ENCODE data around the gene BRCA2. TPM values are rescaled to one million over a fixed set of nuclear protein-coding genes. Genes with fewer than 3 reads are reported as not detected.

Gene BRCA2
- total RNA-seq, 2 experiments from 2014 or later, result 24.9 to 27.2 TPM

DNA sequence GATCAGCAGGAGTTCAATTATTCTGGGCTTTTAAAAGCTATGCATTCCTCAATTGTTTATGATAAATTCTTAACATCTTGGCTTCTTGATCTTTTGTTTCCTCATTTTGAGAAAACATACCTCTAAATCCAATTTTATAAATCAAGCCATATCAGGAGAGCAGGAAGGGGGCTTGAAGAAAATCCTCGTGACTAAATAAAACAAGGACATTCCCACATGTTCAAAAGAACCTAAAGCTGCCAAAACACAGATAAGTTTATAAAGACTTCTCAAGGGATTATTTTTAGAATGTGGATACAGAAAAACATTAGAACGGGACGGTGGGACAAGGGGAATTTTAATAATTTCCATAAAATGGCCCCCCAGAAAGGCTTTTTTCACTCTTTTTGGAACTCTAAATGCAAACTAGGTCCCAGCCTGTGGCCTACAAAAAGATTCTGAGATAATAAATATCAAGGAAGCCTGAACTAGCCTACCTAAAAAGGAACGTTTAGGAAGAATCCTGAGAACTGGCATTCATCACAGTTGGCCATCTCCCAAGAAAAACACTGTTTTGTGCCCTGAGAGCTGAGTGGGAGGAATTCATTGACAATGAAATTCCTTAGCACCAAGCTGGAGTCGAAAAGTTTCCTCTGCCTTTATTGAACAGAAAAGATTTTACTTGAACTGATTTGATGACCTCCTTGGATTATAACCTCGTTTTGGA lies 30.2 kb upstream of the BRCA2 start:
- Mint-ChIP-seq H3K36me3 (ENCODE audit: low read depth) (no peaks in the 10 kb centered on the region), H3K4me3 (no peak overlapping the region), H3K9me3 (no peaks in the 10 kb centered on the region), H3K27ac (no peak overlapping the region), H3K27me3 (no peaks in the 10 kb centered on the region), H3K4me1 (ENCODE audit: low read depth) (no peaks in the 10 kb centered on the region)
- no peak for TF ChIP-seq CTCF (IDR thresholded peaks at IDR 0.05)
- ChIA-PET CTCF (interaction anchor here (0.6 to 2.0 kb wide), 5 partner anchors 15 to 375 kb away, joined by 3 to 4 read pairs (median 3); no protein-coding TSS in a partner anchor), POLR2A (no interaction called here)
- intact Hi-C loops (cut with micrococcal nuclease), result no loop called here
- ATAC-seq (no peak), DNase-seq (no peak)

- no peaks in the 10 kb centered on the region for H3K4me1 Mint-ChIP-seq (ENCODE audit: low read depth)
- H3K27ac Mint-ChIP-seq, result no peak overlapping the region
- no peaks in the 10 kb centered on the region for H3K36me3 Mint-ChIP-seq (ENCODE audit: low read depth)
- H3K4me3 Mint-ChIP-seq, result no peak overlapping the region
- DNase-seq, result no peak
- ChIA-PET POLR2A (no interaction called here), CTCF (interaction anchor here (0.6 to 2.0 kb wide), 3 partner anchors 24 to 376 kb away, joined by 3 to 4 read pairs (median 3); no protein-coding TSS in a partner anchor)
- no peaks in the 10 kb centered on the region for H3K9me3 Mint-ChIP-seq
- ATAC-seq, result no peak
- TF ChIP-seq CTCF (IDR thresholded peaks at IDR 0.05), result no peak
- H3K27me3 Mint-ChIP-seq, result no peaks in the 10 kb centered on the region
- intact Hi-C loops (cut with micrococcal nuclease), result no loop called here
Observed at GRCh38 chr13:32285633-32285965, 29.7 kb upstream of the BRCA2 start.

DNA sequence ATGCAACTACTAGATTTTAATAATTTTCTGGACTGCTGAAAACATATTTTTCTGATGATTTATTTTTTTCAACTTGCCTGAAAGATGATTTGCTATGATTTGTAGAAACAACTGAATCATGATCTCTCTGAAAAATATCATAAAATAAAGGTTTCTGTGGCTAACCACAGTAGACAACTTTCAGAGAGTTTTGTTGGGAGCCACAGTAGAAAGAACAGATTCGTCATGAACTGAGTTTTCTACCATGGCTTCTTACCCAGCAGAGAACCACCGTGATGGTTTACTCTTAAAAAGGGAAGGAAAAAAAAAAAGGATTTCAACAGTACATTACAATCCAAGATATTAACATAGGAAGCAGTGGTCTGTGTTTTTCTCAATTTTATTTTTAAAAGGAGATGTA lies 18.1 kb upstream of the BRCA2 start:
- no peaks in the 10 kb centered on the region for H3K36me3 Mint-ChIP-seq (ENCODE audit: low read depth)
- POLR2A ChIA-PET, result no interaction called here
- DNase-seq (no peak), ATAC-seq (peak; percentile 55)
- CTCF ChIA-PET, result interaction anchor here (1.4 kb wide), 1 partner anchor 50 kb away, joined by 3 read pairs; no protein-coding TSS in a partner anchor
- intact Hi-C loops (cut with micrococcal nuclease), result no loop called here
- no peak overlapping the region for H3K4me3 Mint-ChIP-seq
- H3K9me3 Mint-ChIP-seq, result no peaks in the 10 kb centered on the region
- H3K4me1 Mint-ChIP-seq (ENCODE audit: low read depth), result peaks cover 9% of the 10 kb centered on the region
- no peak overlapping the region for H3K27ac Mint-ChIP-seq
- TF ChIP-seq CTCF (IDR thresholded peaks at IDR 0.05), result no peak
- peaks cover 19% of the 10 kb centered on the region for H3K27me3 Mint-ChIP-seq

DNA sequence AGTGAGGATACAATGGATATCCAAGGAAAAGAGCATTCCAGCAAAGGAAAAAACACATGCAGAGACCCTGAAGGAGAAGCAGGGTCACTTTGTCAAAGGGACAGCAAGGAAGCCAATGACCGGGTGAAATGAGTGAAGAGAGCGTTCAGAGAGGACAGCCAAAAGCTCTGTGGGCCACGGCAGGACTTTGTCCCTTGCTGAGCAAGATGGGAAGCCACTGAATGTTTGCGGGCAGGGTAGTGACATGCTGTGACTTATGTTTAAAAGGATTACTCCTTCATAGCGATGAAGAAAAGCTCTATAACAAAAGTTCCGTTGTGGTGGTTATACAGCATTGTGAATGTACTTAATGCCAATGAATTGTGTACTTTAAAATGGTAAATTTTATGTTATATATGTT lies 16.6 kb upstream of the BRCA2 start:
- peaks cover 19% of the 10 kb centered on the region for H3K27me3 Mint-ChIP-seq
- ChIA-PET CTCF (no interaction called here), POLR2A (interaction anchor here (1.8 kb wide), 1 partner anchor 16 kb away, joined by 6 read pairs; the partner anchor contains the start of genes BRCA2 and ZAR1L)
- TF ChIP-seq CTCF (IDR thresholded peaks at IDR 0.05), result no peak
- no peak for DNase-seq
- intact Hi-C loops (cut with micrococcal nuclease), result no loop called here
- no peaks in the 10 kb centered on the region for H3K9me3 Mint-ChIP-seq
- no peak overlapping the region for H3K4me3 Mint-ChIP-seq
- ATAC-seq, result no peak
- H3K36me3 Mint-ChIP-seq (ENCODE audit: low read depth), result no peaks in the 10 kb centered on the region
- no peak overlapping the region for H3K27ac Mint-ChIP-seq
- H3K4me1 Mint-ChIP-seq (ENCODE audit: low read depth), result peaks cover 9% of the 10 kb centered on the region

DNA sequence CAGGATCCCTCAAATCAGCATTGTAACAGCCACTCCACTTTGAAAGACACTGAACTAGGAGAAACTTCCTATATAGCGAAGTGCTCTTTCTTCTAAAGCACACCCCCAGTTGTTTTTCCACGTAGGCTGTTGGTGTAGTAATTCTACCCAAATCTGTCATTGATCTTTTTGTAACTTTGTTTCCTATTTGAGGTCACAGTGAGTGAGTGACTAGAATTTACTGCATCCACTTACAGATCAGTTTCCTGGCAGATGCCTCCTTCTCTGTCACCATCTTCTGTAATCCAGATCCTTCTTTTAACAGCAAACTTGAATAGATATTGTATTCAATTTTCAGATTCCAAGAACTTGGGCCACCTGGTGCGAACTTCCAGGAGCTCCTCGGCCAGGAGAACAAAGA lies 15.4 kb upstream of the BRCA2 start:
- no peak for TF ChIP-seq CTCF (IDR thresholded peaks at IDR 0.05)
- Mint-ChIP-seq H3K4me3 (no peak overlapping the region), H3K4me1 (ENCODE audit: low read depth) (peaks cover 9% of the 10 kb centered on the region), H3K27ac (no peak overlapping the region), H3K36me3 (ENCODE audit: low read depth) (no peaks in the 10 kb centered on the region), H3K9me3 (no peaks in the 10 kb centered on the region), H3K27me3 (peaks cover 18% of the 10 kb centered on the region)
- POLR2A ChIA-PET, result interaction anchor here (1.3 kb wide), 1 partner anchor 16 kb away, joined by 4 read pairs; the partner anchor contains the start of genes BRCA2 and ZAR1L
- ATAC-seq (peak; percentile 67), DNase-seq (no peak)
- CTCF ChIA-PET, result interaction anchor here (0.8 to 1.6 kb wide), 3 partner anchors 9 to 32 kb away, joined by 3 to 4 read pairs (median 3); no protein-coding TSS in a partner anchor
- intact Hi-C loops (cut with micrococcal nuclease), result no loop called here

Measured in activated CD8-positive, alpha-beta T cell treated with anti-CD3 and anti-CD28 coated beads for 36 hours (primary cell).